Measurements from ENCODE around the gene INPP5A.

DNA sequence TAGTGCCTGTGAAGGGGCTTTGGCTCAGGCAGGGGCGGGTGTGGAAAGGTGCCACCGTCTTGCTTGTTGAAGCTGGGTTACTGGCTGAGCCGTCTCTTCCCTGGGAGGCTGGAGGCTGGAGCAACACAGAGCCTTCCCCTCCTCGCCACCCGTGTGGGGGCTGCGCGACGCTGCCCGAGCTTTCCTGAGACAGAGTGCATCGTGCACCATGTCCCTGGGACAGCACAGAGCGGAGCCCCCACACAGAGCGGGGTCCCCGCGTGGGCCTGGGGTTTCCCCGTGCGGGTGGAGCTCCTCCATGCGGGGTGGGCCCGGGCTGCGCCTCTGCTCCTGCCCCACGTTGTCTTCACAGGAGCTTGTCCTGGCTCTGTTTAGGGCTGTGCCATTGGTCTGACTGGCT lies 69.9 kb downstream of the INPP5A start:
- TF ChIP-seq POLR2A (IDR thresholded peaks at IDR 0.05; ENCODE audit: low read length) (no peak), GATA1 (IDR thresholded peaks at IDR 0.05; ENCODE audit: low read depth, low read length) (no peak)

Measured in erythroblast (primary cell).